NCI-H460 (cell line): ENCODE measurements around the gene SPATA31C1. TPM values are rescaled to one million over a fixed set of nuclear protein-coding genes. Genes with fewer than 3 reads are reported as not detected.

Experiments
- total RNA-seq: library from RNA; depleted of rRNA; stranded (reverse); fragments of >200 nt; shearing (Covaris generic); gene quantifications from 2 replicates; pipeline ENCODE4 v1.2.3, GENCODE V29; 2014; rRNA removed

The SPATA31C1 gene
- total RNA-seq, 1 experiment from 2014 or later, result not detected

Other genes with a start within 250 kb of the SPATA31C1 start
- gene CTSL, start 191.8 kb upstream of the SPATA31C1 start, total RNA-seq, result 1,987 and 2,122 TPM in 2 replicates
- gene SPATA31E1, start 35.1 kb upstream of the SPATA31C1 start, total RNA-seq, result not detected in 2 replicates
- gene CDK20, start 56.6 kb downstream of the SPATA31C1 start, total RNA-seq, result 5.5 and 6.5 TPM in 2 replicates
- gene SPATA31C2, start 220.5 kb downstream of the SPATA31C1 start, total RNA-seq, result not detected in 2 replicates